A673 (cell line): ENCODE measurements around the gene WDR53. TPM values are rescaled to one million over a fixed set of nuclear protein-coding genes. Genes with fewer than 3 reads are reported as not detected.

Experiments used
- BruUV-seq: library from RNA; stranded (reverse); fragments of 400-500 nt; replicated peaks from 2 replicates; lab custom pipeline; 2021; lab: Mats Ljungman, UMichigan
- CTCF ChIA-PET: fragments of 300-600 bp; sonication (Branson Sonifier 250); formaldehyde crosslinking; loops from one replicate; lab custom pipeline; 2022; ENCODE audit warnings: antibody characterized with exemption; lab: Charles Lee
- POLR2A ChIA-PET: fragments of 300-600 bp; sonication (Branson Sonifier 250); formaldehyde crosslinking; loops from one replicate; lab custom pipeline; 2022; ENCODE audit warnings: antibody characterized with exemption; ENCODE audit not compliant: low non-redundant PET; lab: Charles Lee
- DNase-seq: peaks from one replicate; pipeline ENCODE4 v3.0.0-alpha.2; 2015; ENCODE audit warnings: low spot score
- H3K27ac ChIP-seq: fragments of 200-600 bp; sonication (generic); 2 replicates; pipeline ENCODE4 v1.5.1; 2016; ENCODE audit warnings: mixed run types, low read depth, mild to moderate bottlenecking, mixed read lengths, antibody characterized with exemption, low read length; ENCODE audit not compliant: poor library complexity, severe bottlenecking
- H3K27me3 ChIP-seq: fragments of 200-600 bp; sonication (generic); replicated peaks from 2 replicates; pipeline ENCODE4 v1.6.1; 2017; ENCODE audit warnings: mixed run types, low read depth, mild to moderate bottlenecking, mixed read lengths, antibody characterized with exemption, low read length; ENCODE audit not compliant: insufficient read depth, poor library complexity
- H3K36me3 ChIP-seq: fragments of 200-600 bp; sonication (generic); 2 replicates; pipeline ENCODE4 v1.6.1; 2016; ENCODE audit warnings: mixed run types, mild to moderate bottlenecking, mixed read lengths, antibody characterized with exemption, low read length; ENCODE audit not compliant: insufficient read depth, poor library complexity, severe bottlenecking
- H3K4me1 ChIP-seq: fragments of 200-600 bp; sonication (generic); 2 replicates; pipeline ENCODE4 v1.6.1; 2017; ENCODE audit warnings: mixed run types, mild to moderate bottlenecking, mixed read lengths, antibody characterized with exemption, low read length; ENCODE audit not compliant: insufficient read depth, poor library complexity, severe bottlenecking
- H3K4me3 ChIP-seq: fragments of 200-600 bp; sonication (generic); 2 replicates; pipeline ENCODE4 v1.5.1; 2016; ENCODE audit warnings: low read depth, mixed run types, mild to moderate bottlenecking, mixed read lengths, low read length; ENCODE audit not compliant: poor library complexity, severe bottlenecking
- H3K9me3 ChIP-seq: fragments of 200-600 bp; sonication (generic); 2 replicates; pipeline ENCODE4 v1.6.1; 2016; ENCODE audit warnings: mixed run types, low read depth, mild to moderate bottlenecking, mixed read lengths, antibody characterized with exemption, low read length; ENCODE audit not compliant: poor library complexity, severe bottlenecking
- CTCF ChIP-seq: fragments of 300-800, 200-600 bp; sonication (generic); conservative IDR thresholded peaks from 2 replicates; pipeline ENCODE4 v1.5.1; 2017; ENCODE audit warnings: low read depth, mild to moderate bottlenecking, antibody characterized with exemption, low read length, moderate library complexity, mixed read lengths
- EZH2 ChIP-seq: fragments of 200-600 bp; sonication (generic); IDR thresholded peaks from 2 replicates; pipeline ENCODE4 v1.6.1; 2017; ENCODE audit warnings: borderline replicate concordance, low read depth, mild to moderate bottlenecking, mixed read lengths, antibody characterized with exemption, low read length; ENCODE audit not compliant: poor library complexity, severe bottlenecking
- intact Hi-C: fragments of 100-400 bp; cut with micrococcal nuclease; formaldehyde crosslinking; loops from one replicate; pipeline ENCODE4 v1.10.0; 2022; ENCODE audit not compliant: unreplicated experiment
- total RNA-seq: library from RNA; stranded (reverse); gene quantifications from 2 replicates; pipeline ENCODE4 v1.2.3, GENCODE V29; 2021

The WDR53 gene
- total RNA-seq, 1 experiment from 2014 or later = 23.1 TPM

GRCh38 chr3:196596355-196596754, 28.0 kb upstream of the WDR53 start:
- no peaks in the 10 kb centered on the region for H3K9me3 ChIP-seq
- DNase-seq = no peak
- CTCF ChIA-PET = interaction anchor here (0.6 kb wide), 1 partner anchor 271 kb away, joined by 3 read pairs; no protein-coding TSS in a partner anchor
- intact Hi-C loops = no loop called here
- POLR2A ChIA-PET = interaction anchor here (0.6 kb wide), 1 partner anchor 28 kb away, joined by 4 read pairs; no protein-coding TSS in a partner anchor
- TF ChIP-seq CTCF (no peak), EZH2 (no peak)
- no peaks in the 10 kb centered on the region for H3K27me3 ChIP-seq
- no TSS peak for BruUV-seq
- no peaks in the 10 kb centered on the region for H3K4me1 ChIP-seq
- H3K27ac ChIP-seq = no peak overlapping the region
- H3K4me3 ChIP-seq = no peak overlapping the region
- H3K36me3 ChIP-seq = no peaks in the 10 kb centered on the region

DNA sequence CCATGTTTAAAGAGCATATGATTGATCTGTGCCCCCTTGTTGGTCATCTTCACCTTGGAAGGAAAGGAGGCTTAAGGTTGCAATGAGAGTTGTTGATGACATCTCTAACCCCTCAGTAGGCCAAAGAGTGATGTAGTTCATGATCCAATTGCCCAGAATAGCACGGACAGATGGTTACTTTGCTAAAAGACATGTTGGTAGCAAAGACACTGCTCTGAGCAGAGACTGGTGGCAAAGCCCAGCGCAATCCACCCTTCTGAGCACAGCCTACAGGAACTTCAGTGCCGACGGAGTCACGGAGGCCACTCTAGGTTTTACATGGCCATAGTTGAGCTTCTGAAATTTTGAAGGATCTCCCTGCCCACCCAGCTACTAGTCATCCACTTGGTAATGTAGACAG, 21.9 kb upstream of the WDR53 start:
- DNase-seq = no peak
- TF ChIP-seq EZH2 = no peak
- no peak for TF ChIP-seq CTCF

DNA sequence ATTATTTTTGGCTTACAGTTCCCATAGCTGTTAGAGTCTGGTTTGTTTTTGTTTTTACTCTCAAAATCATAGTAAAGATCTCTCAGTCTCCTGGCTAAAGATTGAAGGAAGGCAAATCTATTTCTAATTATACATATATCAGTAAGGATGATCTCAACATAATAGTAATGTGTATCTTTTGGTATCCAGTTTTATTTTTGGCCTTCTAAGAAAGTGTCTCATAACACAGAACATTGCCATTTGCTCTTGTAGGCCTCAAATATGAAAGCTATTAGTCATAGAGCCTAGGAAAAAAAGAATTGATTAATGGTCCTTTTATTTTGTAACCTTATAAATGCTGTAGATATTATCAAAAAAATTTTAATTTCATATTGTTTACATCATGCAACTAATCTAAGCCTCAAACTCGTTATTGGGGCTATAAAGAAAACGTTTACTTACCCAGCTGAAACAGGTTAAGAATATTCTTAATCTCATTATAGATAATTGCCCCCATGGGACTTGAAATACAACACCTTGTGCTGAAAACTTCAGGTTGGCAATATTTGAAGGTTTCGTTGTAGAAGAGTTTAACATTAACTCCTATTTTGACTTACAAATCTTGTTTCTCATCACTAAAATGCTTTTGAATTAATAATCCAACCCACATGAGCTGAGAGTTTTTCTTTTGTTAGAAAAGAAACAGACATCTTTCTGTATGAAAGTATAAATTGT, 16.8 kb upstream of the WDR53 start:
- TSS peak; percentile 27 for BruUV-seq
- Histone ChIP-seq H3K9me3 (no peaks in the 10 kb centered on the region), H3K36me3 (peaks cover 36% of the 10 kb centered on the region), H3K27ac (no peak overlapping the region), H3K4me1 (peaks cover 5% of the 10 kb centered on the region), H3K4me3 (no peak overlapping the region), H3K27me3 (no peaks in the 10 kb centered on the region)
- TF ChIP-seq EZH2 (no peak), CTCF (no peak)
- CTCF ChIA-PET = interaction anchor here (0.7 kb wide), 1 partner anchor 25 kb away, joined by 3 read pairs; no protein-coding TSS in a partner anchor
- intact Hi-C loops = no loop called here
- POLR2A ChIA-PET = no interaction called here
- no peak for DNase-seq

More for the DNA sequence above, 21.9 kb upstream of the WDR53 start:
- H3K4me1 ChIP-seq = peaks cover 4% of the 10 kb centered on the region
- no peak overlapping the region for H3K27ac ChIP-seq
- ChIA-PET POLR2A (no interaction called here), CTCF (no interaction called here)
- no peaks in the 10 kb centered on the region for H3K9me3 ChIP-seq
- no peak overlapping the region for H3K4me3 ChIP-seq
- no peaks in the 10 kb centered on the region for H3K27me3 ChIP-seq
- intact Hi-C loops = no loop called here
- H3K36me3 ChIP-seq = peaks cover 11% of the 10 kb centered on the region
- no TSS peak for BruUV-seq
